ENCODE results near the gene CPTP.
A peak's percentile ranks its signal among the peaks of the same experiment; 100 is the strongest.

CPTP gene

DNA sequence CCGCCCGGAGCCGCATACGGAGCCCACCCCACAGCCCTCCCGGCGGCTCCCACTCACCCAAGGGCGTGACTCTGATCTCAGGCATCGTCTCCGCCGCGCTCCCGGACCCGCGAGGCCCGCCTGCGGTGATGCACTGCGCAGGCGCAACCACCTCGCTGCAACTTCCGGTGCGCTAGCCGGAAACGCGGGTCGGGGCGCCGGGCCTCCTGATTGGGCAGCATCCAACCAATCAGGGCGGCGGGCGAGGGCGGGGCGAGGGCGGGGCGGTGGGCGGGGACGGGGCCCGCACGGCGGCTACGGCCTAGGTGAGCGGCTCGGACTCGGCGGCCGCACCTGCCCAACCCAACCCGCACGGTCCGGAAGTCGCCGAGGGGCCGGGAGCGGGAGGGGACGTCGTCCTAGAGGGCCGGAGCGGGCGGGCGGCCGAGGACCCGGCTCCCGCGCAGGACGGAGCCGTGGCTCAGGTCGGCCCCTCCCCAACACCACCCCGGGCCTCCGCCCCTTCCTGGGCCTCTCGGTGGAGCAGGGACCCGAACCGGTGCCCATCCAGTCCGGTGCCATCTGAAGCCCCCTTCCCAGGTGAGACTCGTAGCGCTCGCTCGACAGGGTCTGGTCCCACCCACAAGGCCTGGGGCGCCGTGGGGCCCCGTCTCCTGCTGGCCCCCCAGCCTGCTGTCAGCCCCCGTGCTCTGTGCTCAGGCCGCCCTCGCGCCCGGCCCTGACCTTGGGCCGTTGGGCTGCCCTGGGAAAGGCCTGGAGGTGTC lies at the start of gene CPTP, which contains the start of gene INTS11:
Gene CPTP, plus strand, starts transcription at position 279 of the 764 bp plus-strand sequence. CDS start 2,109 bp downstream, outside the sequence.
Gene INTS11, minus strand, starts transcription at position 137 of the 764 bp plus-strand sequence. Its CDS starts 52 bp downstream, at position 85.
- DNase-seq: peak; percentile 95

DNA sequence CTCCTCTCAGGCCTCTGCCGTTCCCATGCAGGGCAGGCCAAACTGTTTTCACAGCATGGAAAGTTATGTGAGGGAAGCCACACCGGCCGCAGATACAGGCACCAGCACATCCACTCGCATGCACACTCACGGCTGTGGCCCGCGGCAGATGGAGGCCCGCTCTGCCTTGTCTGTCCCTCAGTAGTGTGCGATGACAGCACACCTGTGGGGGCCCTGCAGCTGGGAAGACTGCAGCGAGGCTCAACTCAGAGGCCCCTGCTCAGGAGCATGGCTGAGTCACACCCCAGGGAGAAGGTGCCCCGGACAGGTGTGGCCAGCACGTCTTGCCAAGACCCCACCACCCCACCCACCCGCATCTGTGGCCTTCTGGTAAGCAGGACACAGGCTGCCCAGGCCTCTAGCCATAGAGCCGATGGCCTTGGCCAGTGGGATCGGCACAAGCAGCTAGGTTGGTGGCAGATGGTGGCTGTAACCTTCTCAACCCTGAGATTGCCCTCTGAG lies 49.6 kb upstream of the CPTP start:
- no peak for DNase-seq

DNA sequence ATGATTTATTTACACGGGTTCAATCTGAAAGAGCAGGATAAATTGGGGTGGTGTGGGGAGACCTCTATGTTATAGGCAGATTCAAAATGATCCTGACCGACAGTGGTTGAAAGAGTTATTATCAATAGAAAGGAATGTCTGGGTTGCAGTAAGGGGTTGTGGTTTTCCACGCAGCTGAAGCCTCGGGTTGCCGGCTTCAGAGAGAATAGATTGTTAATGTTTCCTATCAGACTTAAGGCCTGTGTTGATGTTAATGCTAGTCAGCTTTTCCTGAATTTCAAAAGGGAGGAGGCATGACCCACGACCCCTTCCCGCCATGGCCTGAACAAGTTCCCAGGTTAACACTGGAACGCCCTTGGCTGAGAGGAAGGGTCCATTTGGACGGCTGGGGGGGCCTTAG lies 48.8 kb upstream of the CPTP start:
- no peak for DNase-seq

DNA sequence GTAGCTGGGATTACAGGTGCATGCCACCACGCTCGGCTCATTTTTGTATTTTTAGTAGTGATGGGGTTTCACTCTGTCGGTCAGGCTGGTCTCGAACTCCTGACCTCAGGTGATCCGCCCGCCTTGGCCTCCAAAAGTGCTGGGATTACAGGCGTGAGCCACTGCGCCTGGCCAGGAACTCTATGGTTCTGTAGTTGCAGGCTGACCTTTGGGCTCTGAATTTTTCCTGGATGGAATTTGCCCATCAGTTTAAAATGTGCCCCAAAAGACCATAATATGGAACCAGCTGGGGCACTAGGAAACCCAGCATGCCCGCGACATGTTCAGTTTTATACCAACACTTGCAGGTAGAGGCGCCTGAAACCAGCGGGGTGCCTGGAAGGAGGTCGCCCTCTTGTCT lies 46.0 kb upstream of the CPTP start:
- no peak for DNase-seq

DNA sequence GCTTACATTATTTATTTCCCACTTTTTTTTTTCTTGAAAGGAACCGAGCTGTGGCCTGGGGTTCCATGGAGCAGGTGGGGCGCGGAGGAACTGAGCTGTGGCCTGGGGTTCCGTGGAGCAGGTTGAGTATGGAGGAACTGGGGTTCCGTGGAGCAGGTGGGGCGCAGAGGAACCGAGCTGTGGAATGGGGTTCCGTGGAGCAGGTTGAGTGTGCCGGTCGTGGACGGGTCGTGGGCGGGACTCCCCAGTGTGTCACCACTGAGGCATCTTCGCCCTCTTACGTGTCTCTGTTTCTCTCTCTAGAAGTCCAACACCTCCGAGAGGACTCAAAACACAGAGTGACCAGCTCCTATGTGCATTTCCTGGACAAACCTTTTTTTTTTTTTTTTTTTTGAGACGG lies 45.6 kb upstream of the CPTP start:
- no peak for DNase-seq

DNA sequence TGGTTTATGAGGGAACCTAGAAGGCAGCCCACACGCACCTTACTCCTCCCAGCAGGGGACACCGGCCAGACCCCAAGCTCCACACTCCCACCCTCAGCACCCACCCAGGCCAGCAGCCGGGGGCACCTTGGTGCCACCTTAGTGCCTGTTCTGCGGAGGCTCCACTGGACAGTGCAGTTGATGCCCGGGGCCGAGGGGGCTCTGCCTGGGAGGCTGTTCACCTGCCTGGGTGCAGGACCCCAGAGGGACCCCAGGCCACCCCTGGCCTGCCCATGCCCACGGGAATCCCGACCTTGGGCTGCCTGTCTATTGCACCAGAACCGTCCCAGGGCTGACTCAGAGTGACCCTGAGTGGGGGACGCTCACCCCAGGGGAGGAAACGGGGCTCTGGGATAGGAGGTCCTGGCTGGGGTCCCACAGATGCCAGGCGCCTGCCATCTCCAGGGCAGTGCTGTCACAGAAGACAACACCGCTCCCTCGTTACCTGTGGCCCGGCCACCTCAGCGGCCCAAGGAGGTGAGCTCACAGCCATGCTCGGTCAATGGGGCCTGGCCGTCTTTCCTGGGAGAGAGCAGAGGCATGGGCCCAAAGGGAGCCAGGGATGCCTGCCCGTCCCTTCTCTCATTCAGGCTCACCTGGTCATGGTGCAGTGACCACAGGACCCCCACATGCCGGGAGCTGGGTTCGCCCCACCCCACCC lies 43.7 kb upstream of the CPTP start:
- DNase-seq: no peak

DNA sequence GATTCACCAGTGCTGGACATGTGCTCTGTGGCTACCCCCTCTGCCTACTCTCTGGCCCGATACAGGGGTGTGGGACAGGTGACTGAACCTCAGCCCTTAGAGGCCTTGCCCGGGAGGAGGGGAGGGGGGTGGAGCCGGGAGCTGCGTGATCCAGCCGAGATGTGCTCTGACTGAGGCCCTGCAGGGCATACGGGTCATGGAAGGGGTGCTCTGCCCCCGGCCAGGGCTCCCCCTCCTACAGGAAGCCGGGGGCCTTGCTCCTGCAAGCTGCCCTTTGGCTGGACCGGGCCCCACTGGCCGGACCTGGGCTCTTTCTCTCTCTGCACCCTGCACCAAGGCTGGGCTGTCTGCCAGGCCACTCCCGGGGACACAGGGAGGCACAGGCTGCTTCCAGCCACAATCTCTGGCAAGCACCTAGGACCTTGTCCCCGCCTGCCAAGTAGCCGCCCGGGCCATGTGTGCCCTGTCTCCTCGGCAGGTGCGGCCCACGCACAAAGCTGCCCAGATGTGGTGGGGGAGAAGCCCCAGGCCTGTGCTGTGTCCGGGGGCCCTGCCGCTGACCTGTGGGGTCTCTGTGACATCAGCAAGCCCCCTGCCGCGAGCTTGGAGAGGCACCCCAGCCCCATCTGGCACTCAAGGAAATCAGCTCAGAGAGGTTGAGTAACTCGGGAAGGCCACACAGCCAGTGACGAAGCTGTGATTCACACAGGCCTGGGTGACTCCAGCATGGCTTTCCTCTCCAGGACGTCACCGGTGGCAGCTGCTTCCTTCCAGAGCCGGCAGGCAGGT lies 42.9 kb upstream of the CPTP start:
- DNase-seq: no peak

DNA sequence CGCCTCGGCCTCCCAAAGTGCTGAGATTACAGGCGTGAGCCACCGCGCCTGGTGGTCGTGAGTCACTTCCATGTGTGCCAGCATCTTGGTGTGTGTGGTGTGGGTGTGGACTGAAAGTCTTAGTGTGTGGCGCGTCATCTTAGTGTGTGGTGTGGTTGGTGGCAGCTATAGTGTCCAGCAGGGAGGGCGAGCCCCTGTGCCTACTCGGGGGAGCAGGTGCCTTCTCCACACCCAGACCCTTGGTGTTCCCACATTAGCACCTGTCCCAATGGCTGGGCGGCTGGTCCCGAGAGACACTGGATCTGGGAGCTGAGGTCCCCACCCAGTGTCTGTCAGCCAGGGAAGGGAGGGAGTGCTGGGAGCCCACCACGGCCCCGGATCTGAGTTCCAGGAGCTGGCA lies 41.6 kb upstream of the CPTP start:
- DNase-seq: no peak

DNA sequence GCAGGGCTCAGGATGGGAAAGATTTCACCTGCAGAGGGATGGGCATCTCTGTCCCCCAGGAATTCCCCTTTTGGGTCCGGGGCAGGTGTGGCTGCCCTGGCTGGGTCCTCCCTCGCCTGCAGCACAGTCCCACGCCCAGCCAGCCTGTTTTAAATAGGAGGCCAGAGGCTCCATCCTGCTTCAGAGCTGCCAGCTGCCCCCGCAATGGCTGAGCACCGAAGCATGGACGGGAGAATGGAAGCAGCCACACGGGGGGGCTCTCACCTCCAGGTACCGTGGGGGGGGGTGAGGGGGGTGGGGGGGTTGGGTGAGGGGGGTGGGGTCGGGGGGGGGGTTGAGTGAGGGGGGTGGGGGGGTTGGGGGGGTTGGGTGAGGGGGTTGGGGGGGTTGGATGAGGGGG lies 40.8 kb upstream of the CPTP start:
- DNase-seq: no peak

DNA sequence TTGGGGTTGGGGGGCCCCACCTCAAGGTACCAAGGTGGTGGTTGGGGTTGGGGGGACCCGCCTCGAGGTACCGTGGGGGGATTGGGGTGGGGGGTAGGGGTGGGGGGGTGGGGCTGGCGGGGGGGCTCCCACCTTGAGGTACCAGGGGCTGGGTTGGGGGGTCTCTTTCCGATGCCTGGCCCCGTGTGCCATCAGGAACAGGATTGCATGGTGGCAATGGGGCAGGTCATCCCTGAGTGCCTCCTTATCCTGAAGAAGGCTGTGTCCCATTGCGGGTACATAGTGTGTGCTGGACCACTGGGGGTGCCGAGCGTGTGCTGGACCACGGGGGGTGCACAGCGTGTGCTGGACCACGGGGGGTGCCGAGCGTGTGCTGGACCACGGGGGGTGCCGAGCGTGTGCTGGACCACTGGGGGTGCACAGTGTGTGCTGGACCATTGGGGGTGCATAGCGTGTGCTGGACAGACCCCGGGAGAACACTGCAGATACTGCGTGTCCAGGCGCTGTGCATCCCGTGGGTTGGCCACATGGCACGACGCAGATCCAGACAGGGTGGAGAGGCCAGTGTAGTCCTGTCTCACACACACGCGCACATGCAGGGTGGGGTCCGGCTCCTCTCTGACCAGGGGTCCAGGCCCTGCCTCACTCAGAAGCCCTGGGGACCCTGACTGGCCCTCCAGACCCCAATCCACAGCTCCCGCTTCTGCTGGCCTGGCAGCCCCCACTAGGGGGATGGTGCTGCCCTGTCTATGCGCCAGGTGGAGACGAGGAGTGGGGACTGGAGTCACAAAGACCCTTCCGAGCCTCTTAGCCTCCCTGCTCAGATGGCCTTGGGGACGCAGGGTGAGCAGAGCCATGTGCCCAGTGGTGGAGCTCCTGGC lies 40.1 kb upstream of the CPTP start:
- no peak for DNase-seq

DNA sequence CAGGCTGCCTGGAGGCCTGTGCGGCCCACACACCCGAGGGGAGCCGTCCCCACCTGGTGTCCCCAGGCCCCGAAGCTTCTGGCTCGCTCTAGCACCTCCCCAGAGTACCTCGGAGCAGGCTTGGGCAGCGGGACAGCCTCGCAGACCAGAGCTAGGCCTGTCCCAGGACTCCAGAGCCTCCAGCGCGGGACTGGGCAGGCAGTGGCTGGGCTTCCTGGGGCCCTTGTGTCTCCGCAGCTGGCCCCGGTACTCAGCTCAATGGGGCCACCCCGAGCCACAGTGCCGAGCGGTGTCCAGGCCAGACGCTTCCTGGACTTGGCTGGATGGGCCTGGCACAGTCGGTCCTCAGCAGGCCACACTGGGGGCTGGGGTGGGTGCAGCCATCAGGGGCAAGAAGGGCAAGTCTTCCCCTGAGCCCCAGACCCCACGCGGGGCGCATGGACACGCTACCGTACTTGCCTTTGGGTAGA lies 39.5 kb upstream of the CPTP start:
- DNase-seq: no peak

DNA sequence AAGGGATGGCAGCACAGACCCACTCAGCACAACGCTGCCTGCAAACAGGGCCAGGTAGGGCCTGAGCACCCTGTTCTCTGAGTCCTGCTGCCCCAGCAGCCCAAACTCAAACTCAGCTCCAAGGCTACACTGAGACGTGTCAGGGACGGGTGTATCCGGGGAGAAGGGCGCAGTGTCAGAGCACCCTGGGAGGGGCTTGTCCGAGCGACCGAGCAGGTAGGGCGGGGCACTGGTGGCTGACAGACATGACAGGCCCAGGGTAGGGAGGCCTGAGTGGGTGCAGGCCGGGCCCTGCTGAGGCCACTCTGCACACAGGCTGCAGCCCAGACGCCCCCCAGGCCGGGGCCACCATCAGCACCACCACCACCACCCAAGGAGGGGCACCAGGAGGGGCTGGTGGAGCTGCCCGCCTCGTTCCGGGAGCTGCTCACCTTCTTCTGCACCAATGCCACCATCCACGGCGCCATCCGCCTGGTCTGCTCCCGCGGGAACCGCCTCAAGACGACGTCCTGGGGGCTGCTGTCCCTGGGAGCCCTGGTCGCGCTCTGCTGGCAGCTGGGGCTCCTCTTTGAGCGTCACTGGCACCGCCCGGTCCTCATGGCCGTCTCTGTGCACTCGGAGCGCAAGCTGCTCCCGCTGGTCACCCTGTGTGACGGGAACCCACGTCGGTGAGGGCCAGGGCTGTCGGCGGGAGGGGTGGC lies 38.8 kb upstream of the CPTP start:
- DNase-seq: no peak

DNA sequence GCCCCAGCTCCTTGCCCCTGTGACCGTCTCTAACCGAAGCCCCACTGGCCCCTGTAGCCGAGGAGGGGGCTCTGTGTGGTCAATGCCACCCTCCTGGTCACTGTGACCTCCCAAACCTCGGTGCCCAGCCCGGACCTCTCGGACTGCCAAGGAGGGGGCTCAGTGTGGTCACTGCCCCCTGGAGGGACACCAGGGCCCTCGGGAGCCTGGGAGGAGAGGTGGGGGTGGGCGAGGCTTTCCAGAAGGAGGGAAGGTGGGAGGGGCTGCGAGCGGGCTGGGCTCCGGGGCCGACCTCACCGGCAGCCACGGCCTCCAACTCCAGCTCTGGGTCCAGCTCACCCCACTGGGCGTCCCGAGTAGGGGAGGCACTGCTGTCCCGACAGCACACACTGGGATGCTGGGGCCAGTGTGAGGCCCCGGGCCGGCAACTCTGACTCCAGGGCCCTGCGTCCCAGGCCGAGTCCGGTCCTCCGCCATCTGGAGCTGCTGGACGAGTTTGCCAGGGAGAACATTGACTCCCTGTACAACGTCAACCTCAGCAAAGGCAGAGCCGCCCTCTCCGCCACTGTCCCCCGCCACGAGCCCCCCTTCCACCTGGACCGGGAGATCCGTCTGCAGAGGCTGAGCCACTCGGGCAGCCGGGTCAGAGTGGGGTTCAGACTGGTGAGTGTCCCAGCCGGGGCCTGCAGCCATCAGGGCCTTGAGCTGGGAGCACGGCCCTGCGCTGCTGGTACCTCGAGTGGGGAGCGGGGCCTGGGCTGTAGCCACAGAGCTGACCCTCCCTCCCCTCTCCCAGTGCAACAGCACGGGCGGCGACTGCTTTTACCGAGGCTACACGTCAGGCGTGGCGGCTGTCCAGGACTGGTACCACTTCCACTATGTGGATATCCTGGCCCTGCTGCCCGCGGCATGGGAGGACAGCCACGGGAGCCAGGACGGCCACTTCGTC lies 38.0 kb upstream of the CPTP start:
- no peak for DNase-seq

DNA sequence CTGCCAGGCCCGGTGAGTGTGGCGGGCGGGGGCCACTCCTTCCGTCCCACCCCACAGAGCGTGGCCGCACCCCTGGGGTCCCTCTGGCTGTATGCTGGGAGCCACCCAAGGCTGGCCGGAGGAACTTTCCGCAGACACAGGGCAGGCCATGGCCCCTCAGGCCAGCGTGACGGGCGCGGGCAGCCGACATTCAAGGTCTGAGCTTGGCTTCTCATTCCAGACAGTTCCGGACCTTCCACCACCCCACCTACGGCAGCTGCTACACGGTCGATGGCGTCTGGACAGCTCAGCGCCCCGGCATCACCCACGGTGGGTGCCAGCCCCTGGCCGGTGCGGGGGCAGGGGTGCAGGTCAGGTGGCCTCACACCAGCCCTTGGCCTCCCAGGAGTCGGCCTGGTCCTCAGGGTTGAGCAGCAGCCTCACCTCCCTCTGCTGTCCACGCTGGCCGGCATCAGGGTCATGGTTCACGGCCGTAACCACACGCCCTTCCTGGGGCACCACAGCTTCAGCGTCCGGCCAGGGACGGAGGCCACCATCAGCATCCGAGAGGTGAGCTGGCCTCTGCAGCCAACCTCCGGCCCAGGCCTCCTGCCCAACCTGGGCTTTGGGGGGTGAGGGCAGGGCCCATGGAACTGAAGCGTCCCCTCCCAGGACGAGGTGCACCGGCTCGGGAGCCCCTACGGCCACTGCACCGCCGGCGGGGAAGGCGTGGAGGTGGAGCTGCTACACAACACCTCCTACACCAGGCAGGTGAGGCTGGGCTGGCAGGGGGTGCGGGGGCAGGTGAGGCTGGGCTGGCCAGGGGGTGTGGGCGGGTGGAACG lies 37.1 kb upstream of the CPTP start:
- DNase-seq: no peak

DNA sequence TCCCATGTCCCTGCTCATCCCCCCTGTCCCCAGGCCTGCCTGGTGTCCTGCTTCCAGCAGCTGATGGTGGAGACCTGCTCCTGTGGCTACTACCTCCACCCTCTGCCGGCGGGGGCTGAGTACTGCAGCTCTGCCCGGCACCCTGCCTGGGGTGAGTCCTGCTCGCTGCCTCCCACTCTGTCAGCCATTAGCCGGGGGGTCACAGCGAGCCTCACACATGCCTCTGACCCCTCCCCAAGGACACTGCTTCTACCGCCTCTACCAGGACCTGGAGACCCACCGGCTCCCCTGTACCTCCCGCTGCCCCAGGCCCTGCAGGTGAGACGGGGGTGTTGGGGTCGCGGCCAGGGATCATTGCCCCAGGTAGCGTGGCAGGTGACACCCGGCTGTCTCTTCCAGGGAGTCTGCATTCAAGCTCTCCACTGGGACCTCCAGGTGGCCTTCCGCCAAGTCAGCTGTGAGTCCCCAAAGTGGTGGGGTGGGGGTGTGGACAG lies 34.3 kb upstream of the CPTP start:
- DNase-seq: peak; percentile 77

DNA sequence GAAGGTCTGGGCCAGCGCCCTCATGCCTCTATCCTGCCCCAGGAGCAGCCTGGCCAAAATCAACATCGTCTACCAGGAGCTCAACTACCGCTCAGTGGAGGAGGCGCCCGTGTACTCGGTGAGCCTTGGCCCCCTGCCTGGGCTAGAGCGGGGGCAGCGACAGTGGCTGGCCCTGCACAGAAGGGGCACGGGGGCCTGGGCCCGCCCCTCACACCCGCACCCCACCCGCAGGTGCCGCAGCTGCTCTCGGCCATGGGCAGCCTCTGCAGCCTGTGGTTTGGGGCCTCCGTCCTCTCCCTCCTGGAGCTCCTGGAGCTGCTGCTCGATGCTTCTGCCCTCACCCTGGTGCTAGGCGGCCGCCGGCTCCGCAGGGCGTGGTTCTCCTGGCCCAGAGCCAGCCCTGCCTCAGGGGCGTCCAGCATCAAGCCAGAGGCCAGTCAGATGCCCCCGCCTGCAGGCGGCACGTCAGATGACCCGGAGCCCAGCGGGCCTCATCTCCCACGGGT lies 33.5 kb upstream of the CPTP start:
- no peak for DNase-seq

DNA sequence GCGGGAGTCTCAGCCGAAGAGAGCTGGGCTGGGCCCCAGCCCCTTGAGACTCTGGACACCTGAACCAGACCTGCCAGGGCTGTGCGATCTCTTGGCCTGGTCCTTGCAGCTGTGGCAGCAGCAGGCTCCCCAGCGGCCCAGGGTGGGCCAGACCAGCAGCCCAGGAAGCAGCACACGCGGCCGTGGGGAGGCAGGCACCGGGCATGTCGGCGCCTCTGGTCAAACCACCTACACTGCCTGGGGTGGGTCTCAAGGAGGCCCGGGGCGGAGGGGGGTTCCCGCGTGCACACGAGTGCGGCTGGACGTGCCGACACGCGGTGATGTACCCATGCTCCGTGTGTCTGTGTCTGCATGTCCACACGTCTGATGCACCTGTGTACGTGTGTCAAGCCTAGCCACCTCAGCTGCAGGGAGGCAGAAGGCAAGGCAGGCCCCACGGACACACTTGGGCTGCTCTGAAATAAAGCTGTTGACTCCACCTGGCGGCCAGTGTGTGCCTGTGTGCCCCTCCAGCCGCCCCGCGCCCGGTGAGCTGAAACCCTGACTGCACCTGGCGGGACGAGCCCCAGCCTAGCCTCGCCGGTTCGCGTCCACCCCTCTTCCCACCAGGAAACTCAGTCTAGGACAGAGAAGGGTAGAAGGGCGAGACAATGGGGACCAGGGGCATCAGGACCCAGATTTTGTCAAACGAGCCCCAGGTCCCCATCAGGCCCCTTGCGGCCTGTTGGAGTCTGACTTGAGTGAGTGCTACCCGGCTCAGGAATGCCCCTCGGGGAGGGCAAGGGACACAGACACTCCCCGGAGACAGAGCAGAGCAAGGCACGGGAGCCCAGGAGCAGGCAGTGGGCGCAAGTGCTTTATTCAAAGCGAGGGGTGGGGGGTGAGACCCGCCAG lies 32.8 kb upstream of the CPTP start:
- DNase-seq: peak; percentile 76

DNA sequence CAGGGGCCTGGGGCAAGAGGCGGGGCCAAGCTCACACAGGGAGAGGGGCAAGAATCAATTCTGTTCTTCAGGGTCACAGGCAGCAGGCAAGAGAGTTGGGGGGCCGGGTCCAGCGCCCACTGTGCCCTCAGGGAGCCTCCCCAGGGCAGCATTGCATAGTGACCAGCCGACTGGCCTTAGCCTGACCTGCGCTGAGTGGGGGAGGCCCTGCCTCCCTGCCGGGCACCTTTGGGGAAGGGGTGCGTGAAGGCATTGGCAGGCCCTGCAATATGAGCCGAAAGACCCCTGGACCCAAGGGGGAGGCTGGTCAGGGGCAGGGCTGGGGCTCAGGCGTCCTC lies 32.2 kb upstream of the CPTP start:
- no peak for DNase-seq
